ENCODE data around the gene PLIN5. TPM values are rescaled to one million over a fixed set of nuclear protein-coding genes. Genes with fewer than 3 reads are reported as not detected.
A peak's percentile ranks its signal among the peaks of the same experiment; 100 is the strongest.
"Not testable (repeated sequence)": the region's sequence is repeated elsewhere in the genome, so short reads cannot be mapped to it uniquely, and the experiment has no call there.

Gene PLIN5
- total RNA-seq, 2 donors from 2014 or later = 72.9 to 132 TPM

DNA sequence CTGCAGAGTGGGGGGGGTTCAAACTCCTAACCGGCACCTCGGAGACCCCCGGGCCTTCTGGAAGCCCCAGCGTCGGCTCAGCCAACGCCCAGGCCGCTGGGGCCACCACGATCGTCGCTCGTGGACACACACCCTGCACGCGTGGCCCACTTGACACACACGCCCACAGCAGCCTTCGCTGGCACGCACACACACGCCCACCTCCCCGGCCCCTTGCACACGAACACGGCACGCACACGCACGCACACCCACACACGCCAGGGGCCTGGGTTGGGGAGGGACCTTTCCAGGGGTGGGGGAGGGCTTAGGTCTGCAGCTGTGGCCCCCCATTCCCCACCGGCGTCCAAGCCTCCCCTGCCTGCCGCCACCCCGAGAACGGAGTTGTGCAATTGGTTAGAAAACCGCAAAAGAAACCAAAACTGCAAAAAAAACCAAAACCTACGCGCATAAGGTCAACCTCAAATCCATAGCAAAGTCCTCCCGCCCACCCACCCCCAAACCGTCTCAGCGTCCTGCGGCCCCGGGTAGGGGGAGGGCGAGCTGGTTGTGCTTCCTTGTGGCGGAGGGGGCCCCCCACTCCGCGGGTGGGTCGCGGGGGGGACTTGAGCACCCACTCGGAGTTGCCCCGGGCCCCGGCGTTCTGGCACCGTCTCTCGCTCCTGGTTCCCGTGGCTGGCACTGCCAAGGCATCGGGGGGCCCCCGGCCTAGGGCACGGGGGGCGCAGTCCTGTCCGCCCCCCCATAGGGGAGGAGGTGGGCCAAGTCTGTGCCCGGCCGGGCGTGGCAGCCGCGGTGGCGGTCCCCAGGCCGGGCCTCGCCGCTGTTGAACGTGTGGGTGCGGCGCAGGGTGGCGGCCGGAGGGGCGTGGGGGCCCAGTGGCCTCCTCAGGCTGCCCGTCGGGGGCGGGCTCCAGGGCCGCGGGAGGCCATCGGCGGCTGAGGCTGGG, 8.1 kb upstream of the PLIN5 start:
- Histone ChIP-seq H3K27ac (no peak overlapping the region), H3K27me3 (no peaks in the 10 kb centered on the region), H3K9me3 (no peaks in the 10 kb centered on the region), H3K36me3 (replicated peaks in 1 of 2; ENCODE audit: insufficient read depth in 1 of 2, low read depth in 2 of 2) (no peaks in the 10 kb centered on the region), H3K4me1 (peaks cover 43% of the 10 kb centered on the region), H3K4me3 (no peak overlapping the region)
- ATAC-seq (no peak), DNase-seq (no peak)
- 85 to 94% methylated on average over 45 to 46 of the region's 77 CpGs for WGBS, 2 donors
- TF ChIP-seq, protein P1, sequence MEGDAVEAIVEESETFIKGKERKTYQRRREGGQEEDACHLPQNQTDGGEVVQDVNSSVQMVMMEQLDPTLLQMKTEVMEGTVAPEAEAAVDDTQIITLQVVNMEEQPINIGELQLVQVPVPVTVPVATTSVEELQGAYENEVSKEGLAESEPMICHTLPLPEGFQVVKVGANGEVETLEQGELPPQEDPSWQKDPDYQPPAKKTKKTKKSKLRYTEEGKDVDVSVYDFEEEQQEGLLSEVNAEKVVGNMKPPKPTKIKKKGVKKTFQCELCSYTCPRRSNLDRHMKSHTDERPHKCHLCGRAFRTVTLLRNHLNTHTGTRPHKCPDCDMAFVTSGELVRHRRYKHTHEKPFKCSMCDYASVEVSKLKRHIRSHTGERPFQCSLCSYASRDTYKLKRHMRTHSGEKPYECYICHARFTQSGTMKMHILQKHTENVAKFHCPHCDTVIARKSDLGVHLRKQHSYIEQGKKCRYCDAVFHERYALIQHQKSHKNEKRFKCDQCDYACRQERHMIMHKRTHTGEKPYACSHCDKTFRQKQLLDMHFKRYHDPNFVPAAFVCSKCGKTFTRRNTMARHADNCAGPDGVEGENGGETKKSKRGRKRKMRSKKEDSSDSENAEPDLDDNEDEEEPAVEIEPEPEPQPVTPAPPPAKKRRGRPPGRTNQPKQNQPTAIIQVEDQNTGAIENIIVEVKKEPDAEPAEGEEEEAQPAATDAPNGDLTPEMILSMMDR (IDR thresholded peaks at IDR 0.05) = no peak
- no peak for TF ChIP-seq POLR2A (IDR thresholded peaks at IDR 0.05)
- intact Hi-C loops (cut with DNase I) = no loop called here

DNA sequence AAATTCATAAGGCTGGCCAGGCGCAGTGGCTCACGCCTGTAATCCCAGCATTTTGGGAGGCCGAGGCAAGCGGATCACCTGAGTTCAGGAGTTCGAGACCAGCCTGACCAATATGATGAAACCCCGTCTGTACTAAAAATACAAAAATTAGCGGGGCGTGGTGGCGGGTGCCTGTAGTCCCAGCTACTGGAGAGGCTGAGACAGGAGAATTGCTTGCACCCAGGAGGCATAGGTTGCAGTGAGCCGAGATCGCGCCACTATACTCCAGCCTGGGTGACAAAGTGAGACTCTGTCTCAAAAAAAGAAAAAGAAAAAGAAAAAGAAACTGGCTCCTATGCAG, 6.8 kb upstream of the PLIN5 start:
- Histone ChIP-seq H3K4me1 (peaks cover 48% of the 10 kb centered on the region), H3K27ac (peak overlapping the region in 1 of 4 donors; percentile 82)
- H3K9me3 ChIP-seq; ATAC-seq; H3K4me3 ChIP-seq; intact Hi-C loops (cut with DNase I); H3K36me3 ChIP-seq (replicated peaks in 1 of 2; ENCODE audit: insufficient read depth in 1 of 2, low read depth in 2 of 2); DNase-seq; H3K27me3 ChIP-seq: not testable (repeated sequence)
- 79 to 95% methylated on average over 12 of the region's 12 CpGs for WGBS, 2 donors

DNA sequence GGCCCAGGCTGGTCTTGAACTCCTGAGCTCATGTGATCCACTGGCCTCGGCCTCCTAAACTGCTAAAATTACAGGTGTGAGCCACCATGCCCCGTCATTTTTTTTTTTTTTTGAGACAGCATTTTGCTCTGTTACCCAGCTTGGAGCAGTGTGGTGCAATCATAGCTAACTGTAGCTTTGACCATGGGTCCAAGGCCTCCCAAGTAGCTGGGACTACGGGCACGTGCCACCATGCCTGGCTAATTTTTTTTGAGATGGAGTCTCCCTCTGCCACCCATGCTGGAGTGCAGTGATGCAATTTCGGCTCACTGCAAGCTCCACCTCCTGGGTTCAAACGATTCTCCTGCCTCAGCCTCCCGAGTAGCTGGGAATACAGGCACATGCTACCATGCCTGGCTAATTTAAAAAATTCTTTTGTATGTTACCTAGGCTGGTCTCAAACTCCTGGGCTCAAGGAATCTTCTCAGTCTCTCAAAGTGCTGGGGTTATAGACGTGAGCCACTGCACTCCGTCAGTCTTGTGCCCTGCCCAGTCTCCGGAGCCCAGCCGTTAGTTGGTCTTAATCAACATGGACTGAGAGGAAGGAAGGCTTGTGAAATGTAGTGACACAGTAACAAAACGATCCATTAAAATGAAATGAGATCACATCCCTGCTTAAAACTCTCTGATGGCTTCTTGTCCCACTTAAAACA, 6.2 kb upstream of the PLIN5 start:
- Histone ChIP-seq H3K27ac (peak overlapping the region in 1 of 4 donors; percentile 82), H3K27me3 (no peaks in the 10 kb centered on the region), H3K36me3 (replicated peaks in 1 of 2; ENCODE audit: insufficient read depth in 1 of 2, low read depth in 2 of 2) (no peaks in the 10 kb centered on the region), H3K9me3 (no peaks in the 10 kb centered on the region), H3K4me3 (no peak overlapping the region), H3K4me1 (peaks cover 53% of the 10 kb centered on the region)
- WGBS, 2 donors = 70 to 87% methylated on average over 12 of the region's 12 CpGs
- TF ChIP-seq POLR2A (IDR thresholded peaks at IDR 0.05) = no peak
- TF ChIP-seq, protein P1 (IDR thresholded peaks at IDR 0.05) = no peak
- ATAC-seq (no peak), DNase-seq (no peak)
- intact Hi-C loops (cut with DNase I) = no loop called here

DNA sequence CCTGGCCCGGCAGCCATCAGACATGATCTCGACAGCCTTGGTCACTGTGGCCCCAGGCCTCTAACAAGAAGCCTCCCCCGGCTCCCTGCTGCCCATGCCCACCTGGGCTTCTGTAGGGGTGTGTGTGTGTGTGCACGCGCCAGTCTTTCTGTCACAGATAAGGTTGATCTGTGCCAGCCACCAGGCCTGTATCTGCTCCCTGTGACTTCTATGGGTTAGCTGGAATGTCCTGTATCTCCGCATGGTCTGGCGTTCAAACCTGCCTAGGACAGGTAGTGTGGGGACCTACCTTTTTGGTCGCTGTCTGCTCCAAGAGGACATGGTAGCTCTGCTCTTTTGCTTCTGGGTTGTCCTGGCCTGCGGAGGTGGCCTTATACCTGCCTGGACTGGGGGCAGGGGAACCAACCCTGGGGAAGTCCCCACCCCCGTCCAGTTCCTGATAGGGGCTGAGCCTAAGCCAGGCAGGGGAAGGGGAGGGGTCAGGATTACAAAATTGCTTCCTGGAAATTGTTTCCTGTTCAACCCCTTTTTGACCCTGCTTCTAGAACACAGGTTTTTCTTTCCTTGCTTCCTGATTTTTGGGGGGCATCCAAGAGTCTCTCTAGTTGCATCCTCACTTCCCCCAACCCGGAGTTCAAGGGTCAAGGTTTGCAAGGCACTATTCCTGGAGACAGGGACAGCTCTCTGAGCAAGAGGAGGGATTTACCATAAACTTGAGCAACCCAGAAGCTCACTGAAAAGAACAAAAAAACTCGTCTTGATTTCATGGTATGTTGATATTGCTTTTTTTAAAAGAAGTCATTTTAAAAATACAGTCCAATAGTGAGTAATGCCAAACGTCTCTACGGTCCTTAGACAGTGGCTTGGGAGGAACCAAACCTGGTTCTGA, 4.9 kb upstream of the PLIN5 start, which contains the start of gene LRG1:
Gene LRG1, minus strand, starts transcription at position 344 of the 889 bp plus-strand sequence. Its CDS starts 23 bp downstream, at position 321.
- intact Hi-C loops (cut with DNase I) = no loop called here
- ATAC-seq (peak; percentile 85), DNase-seq (peak; percentile 91 to 96 (median 92))
- Histone ChIP-seq H3K4me1 (peaks cover 67% of the 10 kb centered on the region), H3K36me3 (replicated peaks in 1 of 2; ENCODE audit: insufficient read depth in 1 of 2, low read depth in 2 of 2) (no peaks in the 10 kb centered on the region), H3K27ac (peak within 1 kb of the TSS; percentile 73 to 90 (median 85)), H3K9me3 (no peaks in the 10 kb centered on the region), H3K4me3 (no peak within 1 kb of the TSS), H3K27me3 (no peaks in the 10 kb centered on the region)
- WGBS, 2 donors = 18 to 22% methylated on average over 12 to 14 of the region's 14 CpGs
- peak; percentile 91 to 99 (median 99) for TF ChIP-seq POLR2A (IDR thresholded peaks at IDR 0.05)
- TF ChIP-seq, protein P1 (IDR thresholded peaks at IDR 0.05) = no peak
